ENCODE data around the gene CDC42. TPM values are rescaled to one million over a fixed set of nuclear protein-coding genes. Genes with fewer than 3 reads are reported as not detected.

Gene CDC42
- total and polyA plus RNA-seq, 9 of the 15 experiments (the other 6 are each of a cell fraction or from before 2014, with no cell fraction given), result 186 to 398 (median 325) TPM

DNA sequence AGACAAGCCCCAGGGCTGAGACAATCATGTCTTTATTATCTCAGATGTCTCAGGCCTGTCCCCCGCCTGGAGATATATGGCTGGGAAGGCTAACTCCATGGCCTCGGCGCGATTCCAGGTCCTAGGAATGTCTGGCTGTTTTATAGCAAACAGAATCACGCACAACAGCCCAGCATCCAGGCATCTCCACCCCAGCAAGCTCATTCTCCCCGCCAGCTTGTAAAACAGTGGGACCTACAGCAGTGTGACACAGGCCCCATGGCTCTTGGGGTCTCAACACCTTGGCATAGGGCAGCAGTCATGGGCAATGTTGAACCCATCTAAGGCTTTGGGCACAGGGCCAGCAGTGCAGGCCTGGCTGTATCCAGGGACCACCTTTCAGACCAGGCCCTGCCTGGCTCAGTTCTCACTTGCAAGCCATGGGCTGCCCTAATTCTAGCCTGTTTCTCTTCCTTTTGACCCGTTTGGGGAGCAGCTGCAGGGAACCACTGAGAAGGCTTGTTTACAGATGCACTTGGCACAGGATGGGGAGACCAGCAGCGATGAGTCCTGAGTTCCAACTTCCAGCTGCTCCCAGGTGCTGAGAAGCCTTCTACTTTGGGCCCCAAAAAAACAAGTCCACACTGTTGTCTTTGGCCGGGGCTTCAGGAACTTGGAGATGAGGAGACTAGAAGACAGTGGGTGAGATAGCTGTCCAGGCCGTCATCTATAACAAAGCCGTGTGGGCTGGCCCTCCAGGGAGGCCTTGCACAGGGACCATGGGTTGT is 56.0 kb downstream of the CDC42 start (continued):
- TF ChIP-seq RBM15 (IDR thresholded peaks at IDR 0.05; ENCODE audit: insufficient read depth, low read length) (no peak), PCBP2 (IDR thresholded peaks at IDR 0.05; ENCODE audit: low read depth, low read length, poor library complexity, severe bottlenecking) (no peak), MBD2 (IDR thresholded peaks at IDR 0.05; ENCODE audit: borderline replicate concordance, low read depth) (no peak), SOX6 (IDR thresholded peaks at IDR 0.05) (no peak), COPS2 (conservative IDR thresholded peaks at IDR 0.05) (no peak), CHD1 (IDR thresholded peaks at IDR 0.05; ENCODE audit: low read length) (no peak), THRAP3 (IDR thresholded peaks at IDR 0.05; ENCODE audit: borderline replicate concordance) (no peak), FOXA1 (IDR thresholded peaks at IDR 0.05; ENCODE audit: borderline replicate concordance) (no peak)
- TF ChIP-seq, protein P1, sequence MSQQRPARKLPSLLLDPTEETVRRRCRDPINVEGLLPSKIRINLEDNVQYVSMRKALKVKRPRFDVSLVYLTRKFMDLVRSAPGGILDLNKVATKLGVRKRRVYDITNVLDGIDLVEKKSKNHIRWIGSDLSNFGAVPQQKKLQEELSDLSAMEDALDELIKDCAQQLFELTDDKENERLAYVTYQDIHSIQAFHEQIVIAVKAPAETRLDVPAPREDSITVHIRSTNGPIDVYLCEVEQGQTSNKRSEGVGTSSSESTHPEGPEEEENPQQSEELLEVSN (IDR thresholded peaks at IDR 0.05; ENCODE audit: borderline replicate concordance in 1 of 2, extremely low read depth in 1 of 2, insufficient read depth in 1 of 2, insufficient read length in 1 of 2, low read depth in 1 of 2, low read length in 1 of 2, poor library complexity in 1 of 2, severe bottlenecking in 1 of 2), result no peak
- TF ChIP-seq, protein P2, sequence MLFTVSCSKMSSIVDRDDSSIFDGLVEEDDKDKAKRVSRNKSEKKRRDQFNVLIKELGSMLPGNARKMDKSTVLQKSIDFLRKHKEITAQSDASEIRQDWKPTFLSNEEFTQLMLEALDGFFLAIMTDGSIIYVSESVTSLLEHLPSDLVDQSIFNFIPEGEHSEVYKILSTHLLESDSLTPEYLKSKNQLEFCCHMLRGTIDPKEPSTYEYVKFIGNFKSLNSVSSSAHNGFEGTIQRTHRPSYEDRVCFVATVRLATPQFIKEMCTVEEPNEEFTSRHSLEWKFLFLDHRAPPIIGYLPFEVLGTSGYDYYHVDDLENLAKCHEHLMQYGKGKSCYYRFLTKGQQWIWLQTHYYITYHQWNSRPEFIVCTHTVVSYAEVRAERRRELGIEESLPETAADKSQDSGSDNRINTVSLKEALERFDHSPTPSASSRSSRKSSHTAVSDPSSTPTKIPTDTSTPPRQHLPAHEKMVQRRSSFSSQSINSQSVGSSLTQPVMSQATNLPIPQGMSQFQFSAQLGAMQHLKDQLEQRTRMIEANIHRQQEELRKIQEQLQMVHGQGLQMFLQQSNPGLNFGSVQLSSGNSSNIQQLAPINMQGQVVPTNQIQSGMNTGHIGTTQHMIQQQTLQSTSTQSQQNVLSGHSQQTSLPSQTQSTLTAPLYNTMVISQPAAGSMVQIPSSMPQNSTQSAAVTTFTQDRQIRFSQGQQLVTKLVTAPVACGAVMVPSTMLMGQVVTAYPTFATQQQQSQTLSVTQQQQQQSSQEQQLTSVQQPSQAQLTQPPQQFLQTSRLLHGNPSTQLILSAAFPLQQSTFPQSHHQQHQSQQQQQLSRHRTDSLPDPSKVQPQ (CRISPR knock-in tag; IDR thresholded peaks at IDR 0.05; ENCODE audit: borderline replicate concordance), result no peak
